Measurements from ENCODE around the gene UPF1. TPM values are rescaled to one million over a fixed set of nuclear protein-coding genes. Genes with fewer than 3 reads are reported as not detected.

The UPF1 gene
- polyA plus RNA-seq, 1 of the 3 experiments (the other 2 are of a cell fraction) = 33.3 TPM

DNA sequence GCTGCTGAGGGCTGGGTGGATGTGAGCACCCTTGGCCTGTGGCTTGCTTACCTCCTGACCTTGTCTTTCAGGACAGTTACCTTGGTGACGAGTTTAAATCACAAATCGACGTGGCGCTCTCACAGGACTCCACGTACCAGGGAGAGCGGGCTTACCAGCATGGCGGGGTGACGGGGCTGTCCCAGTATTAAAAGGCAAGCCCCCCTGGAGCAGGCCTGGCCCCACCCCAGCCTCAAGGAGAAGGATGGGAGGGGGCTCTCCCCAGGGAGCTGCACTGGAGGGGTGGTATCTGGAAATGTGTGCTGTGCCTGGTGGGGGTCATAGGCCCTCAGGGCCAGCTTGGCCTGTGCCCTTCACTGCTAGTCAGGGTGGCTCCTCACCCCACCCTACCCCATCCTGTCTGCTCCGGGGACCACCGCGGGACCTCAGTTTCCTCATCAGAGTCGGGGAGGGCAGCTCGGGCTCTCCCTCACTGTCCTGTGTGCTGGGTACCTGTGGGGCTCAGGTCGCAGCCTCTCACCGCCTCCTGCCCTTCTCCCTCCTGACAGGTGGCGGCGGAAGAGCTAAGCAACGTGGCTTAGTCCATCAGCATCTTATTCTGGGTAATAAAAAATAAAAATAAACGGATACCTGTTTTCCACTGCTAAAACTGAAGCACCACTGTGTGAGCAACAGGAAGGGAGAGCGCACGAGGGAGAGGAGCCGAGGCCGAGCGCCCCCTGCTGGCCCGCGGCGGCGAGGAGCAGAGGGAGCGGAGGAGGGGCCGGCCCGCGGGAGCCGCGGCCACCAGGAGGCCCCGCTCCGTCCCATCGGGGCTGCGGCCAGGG lies 34.4 kb downstream of the UPF1 start (continued):
- TF ChIP-seq, protein P1, sequence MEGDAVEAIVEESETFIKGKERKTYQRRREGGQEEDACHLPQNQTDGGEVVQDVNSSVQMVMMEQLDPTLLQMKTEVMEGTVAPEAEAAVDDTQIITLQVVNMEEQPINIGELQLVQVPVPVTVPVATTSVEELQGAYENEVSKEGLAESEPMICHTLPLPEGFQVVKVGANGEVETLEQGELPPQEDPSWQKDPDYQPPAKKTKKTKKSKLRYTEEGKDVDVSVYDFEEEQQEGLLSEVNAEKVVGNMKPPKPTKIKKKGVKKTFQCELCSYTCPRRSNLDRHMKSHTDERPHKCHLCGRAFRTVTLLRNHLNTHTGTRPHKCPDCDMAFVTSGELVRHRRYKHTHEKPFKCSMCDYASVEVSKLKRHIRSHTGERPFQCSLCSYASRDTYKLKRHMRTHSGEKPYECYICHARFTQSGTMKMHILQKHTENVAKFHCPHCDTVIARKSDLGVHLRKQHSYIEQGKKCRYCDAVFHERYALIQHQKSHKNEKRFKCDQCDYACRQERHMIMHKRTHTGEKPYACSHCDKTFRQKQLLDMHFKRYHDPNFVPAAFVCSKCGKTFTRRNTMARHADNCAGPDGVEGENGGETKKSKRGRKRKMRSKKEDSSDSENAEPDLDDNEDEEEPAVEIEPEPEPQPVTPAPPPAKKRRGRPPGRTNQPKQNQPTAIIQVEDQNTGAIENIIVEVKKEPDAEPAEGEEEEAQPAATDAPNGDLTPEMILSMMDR (IDR thresholded peaks at IDR 0.05) = peak; percentile 99
- TF ChIP-seq, protein P2, sequence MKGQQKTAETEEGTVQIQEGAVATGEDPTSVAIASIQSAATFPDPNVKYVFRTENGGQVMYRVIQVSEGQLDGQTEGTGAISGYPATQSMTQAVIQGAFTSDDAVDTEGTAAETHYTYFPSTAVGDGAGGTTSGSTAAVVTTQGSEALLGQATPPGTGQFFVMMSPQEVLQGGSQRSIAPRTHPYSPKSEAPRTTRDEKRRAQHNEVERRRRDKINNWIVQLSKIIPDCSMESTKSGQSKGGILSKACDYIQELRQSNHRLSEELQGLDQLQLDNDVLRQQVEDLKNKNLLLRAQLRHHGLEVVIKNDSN (IDR thresholded peaks at IDR 0.05; ENCODE audit: borderline replicate concordance, low read depth) = no peak
- no peak for TF ChIP-seq SIN3A (IDR thresholded peaks at IDR 0.05; ENCODE audit: borderline replicate concordance, low read depth, low read length)

DNA sequence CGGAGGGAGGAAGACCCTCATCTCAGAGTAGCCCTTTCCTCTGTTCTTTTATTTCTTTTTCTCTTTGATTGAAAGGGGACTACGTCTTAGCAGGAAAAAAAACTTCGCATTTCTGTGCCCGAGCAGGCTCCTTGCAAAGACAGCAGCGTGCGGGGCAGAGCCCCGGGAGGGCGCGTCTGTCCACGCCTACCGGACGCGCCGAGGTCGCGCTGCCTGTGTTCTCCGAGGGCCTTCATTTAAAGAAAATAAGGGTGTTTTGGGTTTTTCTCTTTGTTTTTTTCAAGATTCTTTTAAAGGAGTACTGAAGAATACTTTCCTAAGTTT lies 35.0 kb downstream of the UPF1 start:
- TF ChIP-seq JUND (IDR thresholded peaks at IDR 0.05) (no peak), EP300 (IDR thresholded peaks at IDR 0.05; ENCODE audit: borderline replicate concordance in 1 of 2, low read depth in 1 of 2, low read length in 1 of 2) (no peak), NFIC (IDR thresholded peaks at IDR 0.05; ENCODE audit: borderline replicate concordance) (no peak), TAF1 (IDR thresholded peaks at IDR 0.05; ENCODE audit: borderline replicate concordance, low read depth, low read length) (no peak), MXI1 (IDR thresholded peaks at IDR 0.05; ENCODE audit: low read depth, low read length) (no peak), RAD21 (IDR thresholded peaks at IDR 0.05; ENCODE audit: low read length) (no peak), GATA2 (CRISPR knock-in tag; IDR thresholded peaks at IDR 0.05) (no peak), GABPA (IDR thresholded peaks at IDR 0.05; ENCODE audit: low read depth) (no peak), EZH2phosphoT487 (IDR thresholded peaks at IDR 0.05; ENCODE audit: borderline replicate concordance, low read depth) (no peak), TEAD4 (IDR thresholded peaks at IDR 0.05; ENCODE audit: borderline replicate concordance, insufficient read depth) (no peak), POLR2AphosphoS5 (IDR thresholded peaks at IDR 0.05; ENCODE audit: low read depth, low read length) (no peak), NRF1 (IDR thresholded peaks at IDR 0.05; ENCODE audit: low read depth, low read length) (no peak), FOSL2 (IDR thresholded peaks at IDR 0.05; ENCODE audit: borderline replicate concordance, low read depth) (no peak), SIN3A (IDR thresholded peaks at IDR 0.05; ENCODE audit: borderline replicate concordance, low read depth, low read length) (no peak), TCF12 (IDR thresholded peaks at IDR 0.05) (no peak), MEF2A (IDR thresholded peaks at IDR 0.05; ENCODE audit: borderline replicate concordance, low read depth) (no peak)
- TF ChIP-seq, protein P1 (IDR thresholded peaks at IDR 0.05) = no peak
- TF ChIP-seq, protein P3, sequence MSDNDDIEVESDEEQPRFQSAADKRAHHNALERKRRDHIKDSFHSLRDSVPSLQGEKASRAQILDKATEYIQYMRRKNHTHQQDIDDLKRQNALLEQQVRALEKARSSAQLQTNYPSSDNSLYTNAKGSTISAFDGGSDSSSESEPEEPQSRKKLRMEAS (IDR thresholded peaks at IDR 0.05; ENCODE audit: low read depth) = no peak
- TF ChIP-seq, protein P4, sequence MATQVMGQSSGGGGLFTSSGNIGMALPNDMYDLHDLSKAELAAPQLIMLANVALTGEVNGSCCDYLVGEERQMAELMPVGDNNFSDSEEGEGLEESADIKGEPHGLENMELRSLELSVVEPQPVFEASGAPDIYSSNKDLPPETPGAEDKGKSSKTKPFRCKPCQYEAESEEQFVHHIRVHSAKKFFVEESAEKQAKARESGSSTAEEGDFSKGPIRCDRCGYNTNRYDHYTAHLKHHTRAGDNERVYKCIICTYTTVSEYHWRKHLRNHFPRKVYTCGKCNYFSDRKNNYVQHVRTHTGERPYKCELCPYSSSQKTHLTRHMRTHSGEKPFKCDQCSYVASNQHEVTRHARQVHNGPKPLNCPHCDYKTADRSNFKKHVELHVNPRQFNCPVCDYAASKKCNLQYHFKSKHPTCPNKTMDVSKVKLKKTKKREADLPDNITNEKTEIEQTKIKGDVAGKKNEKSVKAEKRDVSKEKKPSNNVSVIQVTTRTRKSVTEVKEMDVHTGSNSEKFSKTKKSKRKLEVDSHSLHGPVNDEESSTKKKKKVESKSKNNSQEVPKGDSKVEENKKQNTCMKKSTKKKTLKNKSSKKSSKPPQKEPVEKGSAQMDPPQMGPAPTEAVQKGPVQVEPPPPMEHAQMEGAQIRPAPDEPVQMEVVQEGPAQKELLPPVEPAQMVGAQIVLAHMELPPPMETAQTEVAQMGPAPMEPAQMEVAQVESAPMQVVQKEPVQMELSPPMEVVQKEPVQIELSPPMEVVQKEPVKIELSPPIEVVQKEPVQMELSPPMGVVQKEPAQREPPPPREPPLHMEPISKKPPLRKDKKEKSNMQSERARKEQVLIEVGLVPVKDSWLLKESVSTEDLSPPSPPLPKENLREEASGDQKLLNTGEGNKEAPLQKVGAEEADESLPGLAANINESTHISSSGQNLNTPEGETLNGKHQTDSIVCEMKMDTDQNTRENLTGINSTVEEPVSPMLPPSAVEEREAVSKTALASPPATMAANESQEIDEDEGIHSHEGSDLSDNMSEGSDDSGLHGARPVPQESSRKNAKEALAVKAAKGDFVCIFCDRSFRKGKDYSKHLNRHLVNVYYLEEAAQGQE (IDR thresholded peaks at IDR 0.05; ENCODE audit: low read depth, low read length) = no peak
- TF ChIP-seq, protein P2 (IDR thresholded peaks at IDR 0.05; ENCODE audit: borderline replicate concordance, low read depth) = no peak
- H2AFZ ChIP-seq (ENCODE audit: low read depth) = no peak overlapping the region
- H3F3A ChIP-seq (replicated peaks; ENCODE audit: insufficient read depth) = peaks cover 17% of the 10 kb centered on the region
- ChIA-PET POLR2A (no interaction called here), CTCF (interaction anchor here (0.6 to 10.3 kb wide), 25 partner anchors 9 to 924 kb away, joined by 3 to 201 read pairs (median 5); partner anchors contain the start of genes CERS1, COMP, COPE and DDX49)
- no peak overlapping the region for H3K4me2 ChIP-seq
- no peak for DNase-seq
- H3K79me2 ChIP-seq (ENCODE audit: insufficient read depth) = no peaks in the 10 kb centered on the region
- H3K4me3 ChIP-seq (ENCODE audit: low read depth in 2 of 2, low read length in 1 of 2) = peak overlapping the region in 1 of 2 experiments; percentile 53; a peak in 1 of 4 replicates
- no peaks in the 10 kb centered on the region for H3K27me3 ChIP-seq (ENCODE audit: insufficient read depth)
- no peaks in the 10 kb centered on the region for H4K20me1 ChIP-seq (ENCODE audit: insufficient read depth)
- WGBS (ENCODE audit: low lambda C conversion rate) = 83% methylated on average over 17 of the region's 17 CpGs
- no peak overlapping the region for H3K9ac ChIP-seq
- H3K27ac ChIP-seq (ENCODE audit: low read depth in 2 of 2, low read length in 1 of 2) = no peak overlapping the region
- no peaks in the 10 kb centered on the region for H3K4me1 ChIP-seq (ENCODE audit: control insufficient read depth in 1 of 2, insufficient read depth in 2 of 2, low read depth in 1 of 2, low read length in 1 of 2)
- no peaks in the 10 kb centered on the region for H3K9me3 ChIP-seq
- peaks cover 10 to 52% of the 10 kb centered on the region in 2 experiments for H3K36me3 ChIP-seq (replicated peaks in 1 of 2; ENCODE audit: control insufficient read depth in 1 of 2, insufficient read depth in 2 of 2, low read length in 1 of 2)
- H3K9me2 ChIP-seq = no peaks in the 10 kb centered on the region

Data from SK-N-SH (cell line).